Adrenal gland (tissue), 12 donors: ENCODE results near the gene TPM4. TPM values are rescaled to one million over a fixed set of nuclear protein-coding genes. Genes with fewer than 3 reads are reported as not detected.

Experiments
- DNase-seq, 7 donors: peaks; one replicate each; pipeline ENCODE4 v3.0.0-alpha.2; 2019 to 2020
- H3K27ac ChIP-seq, 5 donors: fragments of 200-600 bp; sonication (generic) in 4 of 5; 1 replicate in 3 of 5; 2 replicates in 2 of 5; pipeline versions ENCODE4 v1.5.1 to v1.8.0; 2016 to 2020; ENCODE audit warnings: mild to moderate bottlenecking in 1 of 5
- H3K27me3 ChIP-seq: fragments of 200-600 bp; 2 replicates; pipeline ENCODE4 v1.8.0; 2021
- H3K36me3 ChIP-seq, 2 donors: fragments of 200-600 bp; replicated peaks in 1 of 2; 1 replicate in 1 of 2; 2 replicates in 1 of 2; pipeline versions ENCODE4 v1.5.1 to v1.8.0; 2018 to 2022
- H3K4me1 ChIP-seq, 2 donors: fragments of 200-600 bp; replicated peaks in 1 of 2; 1 replicate in 1 of 2; 2 replicates in 1 of 2; pipeline versions ENCODE4 v1.5.1 to v1.8.0; 2018 to 2021
- H3K4me3 ChIP-seq, 4 donors: fragments of 200-600 bp; sonication (generic) in 3 of 4; one replicate each; pipeline ENCODE4 v1.5.1; 2016 to 2018
- H3K9me3 ChIP-seq, 3 donors: fragments of 200-600 bp; sonication (generic) in 1 of 3; replicated peaks in 1 of 3; 1 replicate in 2 of 3; 2 replicates in 1 of 3; pipeline versions ENCODE4 v1.5.1 to v1.8.0; 2016 to 2021
- POLR2A ChIP-seq, 2 donors: fragments of 450-650 bp; IDR thresholded peaks; one replicate each; pipeline ENCODE4 v1.6.1; 2017; ENCODE audit warnings: antibody characterized with exemption in 2 of 2, mild to moderate bottlenecking in 2 of 2, moderate library complexity in 1 of 2
- WGBS, 4 donors: extraction: QIAGEN DNeasy Blood & Tissue Kit in 2 of 4; methylation state at CpG; one replicate each; pipeline versions ENCODE4 v1.1.5 to v1.1.7; 2013 to 2017; 5-methylcytosine and 5-hydroxymethylcytosine counted together
- intact Hi-C, 2 donors: fragments of 100-400 bp; cut with DNase I; formaldehyde crosslinking; loops; one replicate each; pipeline versions ENCODE4 v1.14.1 to v1.15.0; 2022 to 2023
- polyA plus RNA-seq, 3 donors: library from polyadenylated mRNA; stranded (reverse); fragments of 200-250 nt in 2 of 3; fragments of 350-450 nt in 1 of 3; fragmentation: Illumina TruSeq in 1 of 3; extraction: RNeasy Lipid Tissue Mini Kit (QIAGEN cat#74804) in 1 of 3; gene quantifications; one replicate each; pipeline ENCODE4 v1.2.3, GENCODE V29; 2013 to 2014
- total RNA-seq, 9 donors: library from RNA; depleted of rRNA in 4 of 9; stranded (reverse); fragments of >200 nt in 4 of 9; fragments of 120-200 nt in 1 of 9; fragmentation: NEBNext Ultra II Directional in 1 of 9; extraction: Animal tissue kit (Norgen Biotek cat#: 25700) in 1 of 9; gene quantifications; one replicate each; pipeline versions ENCODE4 v1.1.0 to v1.2.4, GENCODE V29; 2013 to 2023
- TF ChIP-seq, protein P1 (sequence below), 6 experiments: fragments of 450-650 bp in 4 of 6; fragments of 200-600 bp in 2 of 6; sonication (generic) in 1 of 6; IDR thresholded peaks; 1 replicate in 5 of 6; 2 replicates in 1 of 6; pipeline versions ENCODE4 v1.5.1 to v1.8.0; 2016 to 2021; ENCODE audit warnings: antibody characterized with exemption in 6 of 6, mild to moderate bottlenecking in 2 of 6, moderate library complexity in 1 of 6
- donor health status: healthy with polysubstance abuse.
- donor health status: Bipolar disorder and iron deficiency.
- donor health status: DM: yes; HTN: yes; CAD: no.
- donor health status: DM: no; HTN: no; CAD: no.
- donor health status: DM: no; HTN: no; CAD: no.
- donor health status: DM: yes; HTN: yes; CAD: no.

TPM4 gene
- total and polyA plus RNA-seq, 12 donors = 111 to 294 (median 204) TPM

DNA sequence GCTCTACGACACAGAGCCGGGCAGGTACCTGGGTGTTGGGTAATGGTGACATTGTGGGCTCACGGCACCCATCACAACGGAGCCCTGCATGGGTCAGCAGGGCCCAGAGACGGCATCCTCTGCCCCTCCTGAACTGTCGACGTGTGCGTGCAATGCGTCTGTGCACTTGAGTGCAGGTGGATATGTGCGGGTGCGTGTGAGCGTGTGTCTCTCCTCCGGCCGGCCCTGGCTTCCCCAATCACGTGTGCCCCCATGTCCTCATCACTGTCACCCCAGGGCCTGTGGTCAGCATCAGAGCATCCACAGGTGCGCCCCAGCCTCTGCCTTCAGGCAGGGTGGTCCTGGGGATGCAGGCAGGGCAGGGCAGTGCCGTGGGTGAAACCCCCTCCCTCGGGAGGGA, 37.2 kb upstream of the TPM4 start:
- Histone ChIP-seq H3K4me3 (no peak overlapping the region), H3K36me3 (no peaks in the 10 kb centered on the region), H3K27ac (no peak overlapping the region), H3K9me3 (no peaks in the 10 kb centered on the region), H3K27me3 (no peaks in the 10 kb centered on the region), H3K4me1 (no peaks in the 10 kb centered on the region)
- intact Hi-C loops = loop anchor here (10.0 kb wide), 2 partner anchors 336 to 414 kb away; no protein-coding TSS in a partner anchor
- no peak for TF ChIP-seq POLR2A (IDR thresholded peaks at IDR 0.05)
- TF ChIP-seq, protein P1, sequence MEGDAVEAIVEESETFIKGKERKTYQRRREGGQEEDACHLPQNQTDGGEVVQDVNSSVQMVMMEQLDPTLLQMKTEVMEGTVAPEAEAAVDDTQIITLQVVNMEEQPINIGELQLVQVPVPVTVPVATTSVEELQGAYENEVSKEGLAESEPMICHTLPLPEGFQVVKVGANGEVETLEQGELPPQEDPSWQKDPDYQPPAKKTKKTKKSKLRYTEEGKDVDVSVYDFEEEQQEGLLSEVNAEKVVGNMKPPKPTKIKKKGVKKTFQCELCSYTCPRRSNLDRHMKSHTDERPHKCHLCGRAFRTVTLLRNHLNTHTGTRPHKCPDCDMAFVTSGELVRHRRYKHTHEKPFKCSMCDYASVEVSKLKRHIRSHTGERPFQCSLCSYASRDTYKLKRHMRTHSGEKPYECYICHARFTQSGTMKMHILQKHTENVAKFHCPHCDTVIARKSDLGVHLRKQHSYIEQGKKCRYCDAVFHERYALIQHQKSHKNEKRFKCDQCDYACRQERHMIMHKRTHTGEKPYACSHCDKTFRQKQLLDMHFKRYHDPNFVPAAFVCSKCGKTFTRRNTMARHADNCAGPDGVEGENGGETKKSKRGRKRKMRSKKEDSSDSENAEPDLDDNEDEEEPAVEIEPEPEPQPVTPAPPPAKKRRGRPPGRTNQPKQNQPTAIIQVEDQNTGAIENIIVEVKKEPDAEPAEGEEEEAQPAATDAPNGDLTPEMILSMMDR (IDR thresholded peaks at IDR 0.05) = no peak
- DNase-seq = no peak
- WGBS, 4 donors = 81 to 84% (median 83%) methylated on average over 14 to 18 of the region's 18 CpGs

- intact Hi-C loops = loop anchor here (10.0 kb wide), 2 partner anchors 335 to 415 kb away; no protein-coding TSS in a partner anchor
- H3K27ac ChIP-seq = no peak overlapping the region
- no peaks in the 10 kb centered on the region for H3K36me3 ChIP-seq
- no peaks in the 10 kb centered on the region for H3K27me3 ChIP-seq
- H3K9me3 ChIP-seq = no peaks in the 10 kb centered on the region
- no peak overlapping the region for H3K4me3 ChIP-seq
- H3K4me1 ChIP-seq = no peaks in the 10 kb centered on the region
- 76 to 92% (median 79%) methylated on average over 5 of the region's 5 CpGs for WGBS, 4 donors
- no peak for DNase-seq
- TF ChIP-seq, protein P1 (IDR thresholded peaks at IDR 0.05) = no peak
- no peak for TF ChIP-seq POLR2A (IDR thresholded peaks at IDR 0.05)
Measured at GRCh38 chr19:16039545-16039944, 36.8 kb upstream of the TPM4 start.

- H3K4me3 ChIP-seq = no peak overlapping the region
- H3K4me1 ChIP-seq = no peaks in the 10 kb centered on the region
- DNase-seq = no peak
- intact Hi-C loops = loop anchor here (5.0 kb wide), 1 partner anchor 142 kb away; no protein-coding TSS in a partner anchor
- H3K36me3 ChIP-seq = no peaks in the 10 kb centered on the region
- TF ChIP-seq POLR2A (IDR thresholded peaks at IDR 0.05) = no peak
- TF ChIP-seq, protein P1 (IDR thresholded peaks at IDR 0.05) = no peak
- no peaks in the 10 kb centered on the region for H3K27me3 ChIP-seq
- H3K9me3 ChIP-seq = no peaks in the 10 kb centered on the region
- WGBS, 4 donors = 36 to 54% (median 44%) methylated on average over 6 of the region's 6 CpGs
- H3K27ac ChIP-seq = no peak overlapping the region
Measured at GRCh38 chr19:16040642-16041041, 35.7 kb upstream of the TPM4 start.

- no peaks in the 10 kb centered on the region for H3K36me3 ChIP-seq
- H3K4me3 ChIP-seq = no peak overlapping the region
- no peak overlapping the region for H3K27ac ChIP-seq
- no peaks in the 10 kb centered on the region for H3K27me3 ChIP-seq
- WGBS, 4 donors = 7 to 14% (median 10%) methylated on average over 24 to 26 of the region's 26 CpGs
- no peaks in the 10 kb centered on the region for H3K9me3 ChIP-seq
- H3K4me1 ChIP-seq = no peaks in the 10 kb centered on the region
- peak; percentile 75 to 89 (median 84) for DNase-seq
- TF ChIP-seq, protein P1 (IDR thresholded peaks at IDR 0.05) = peak; percentile 93 to 99 (median 96)
- TF ChIP-seq POLR2A (IDR thresholded peaks at IDR 0.05) = no peak
- intact Hi-C loops = loop anchor here (5.0 kb wide), 1 partner anchor 141 kb away; no protein-coding TSS in a partner anchor
Measured at GRCh38 chr19:16041299-16041990, 34.9 kb upstream of the TPM4 start.
